GM21423 (cell line): ENCODE measurements around the gene DKKL1.
A peak's percentile ranks its signal among the peaks of the same experiment; 100 is the strongest.

Source experiments
- ATAC-seq: cut with Tn5 transposase; IDR thresholded peaks from one replicate; pipeline ENCODE4 v1.9.1; 2021; ENCODE audit warnings: mild to moderate bottlenecking, moderate library complexity; ENCODE audit not compliant: unreplicated experiment

The DKKL1 gene

GRCh38 chr19:49337267-49338022, 26.2 kb upstream of the DKKL1 start:
- no peak for ATAC-seq

- no peak for ATAC-seq
Measured at GRCh38 chr19:49338023-49338677, 25.5 kb upstream of the DKKL1 start.

GRCh38 chr19:49338691-49339300, 24.9 kb upstream of the DKKL1 start:
- ATAC-seq, result no peak

DNA sequence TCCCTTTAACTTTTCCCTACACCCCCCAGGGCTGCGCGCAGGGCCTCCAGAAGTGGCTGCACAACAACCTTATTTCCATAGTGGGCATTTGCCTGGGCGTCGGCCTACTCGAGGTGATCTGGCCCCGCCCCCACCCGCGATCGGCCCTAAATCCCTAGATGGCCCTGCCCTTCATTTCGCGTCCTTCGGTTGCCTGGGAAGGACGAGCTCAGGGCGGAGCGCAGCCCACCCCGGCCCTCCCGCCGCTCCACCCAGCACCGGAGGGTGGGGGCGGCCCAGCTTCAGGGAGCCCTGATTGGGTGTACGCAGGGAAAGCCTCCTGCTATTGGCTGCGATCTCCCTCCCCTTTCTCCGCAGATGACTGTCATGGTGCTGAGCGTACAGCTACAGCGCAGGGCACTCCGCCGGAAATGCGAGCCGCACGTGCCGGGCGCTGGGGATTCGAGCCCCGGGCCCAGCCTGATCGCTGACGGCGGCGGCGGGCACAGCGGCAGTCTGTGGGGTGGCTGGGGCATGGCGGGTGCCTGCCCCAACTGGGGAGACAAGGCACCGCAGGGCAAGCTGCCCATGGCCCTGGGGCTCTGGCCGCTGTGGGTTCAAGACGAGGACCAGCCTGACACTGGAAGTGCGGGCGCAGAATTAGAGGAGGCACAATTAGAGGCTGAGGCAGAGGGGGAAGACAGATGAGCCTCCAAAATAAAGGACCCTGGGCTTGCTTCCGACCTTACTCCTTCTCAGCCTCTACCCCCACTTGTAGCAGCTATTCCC, 24.2 kb upstream of the DKKL1 start:
- ATAC-seq, result no peak

DNA sequence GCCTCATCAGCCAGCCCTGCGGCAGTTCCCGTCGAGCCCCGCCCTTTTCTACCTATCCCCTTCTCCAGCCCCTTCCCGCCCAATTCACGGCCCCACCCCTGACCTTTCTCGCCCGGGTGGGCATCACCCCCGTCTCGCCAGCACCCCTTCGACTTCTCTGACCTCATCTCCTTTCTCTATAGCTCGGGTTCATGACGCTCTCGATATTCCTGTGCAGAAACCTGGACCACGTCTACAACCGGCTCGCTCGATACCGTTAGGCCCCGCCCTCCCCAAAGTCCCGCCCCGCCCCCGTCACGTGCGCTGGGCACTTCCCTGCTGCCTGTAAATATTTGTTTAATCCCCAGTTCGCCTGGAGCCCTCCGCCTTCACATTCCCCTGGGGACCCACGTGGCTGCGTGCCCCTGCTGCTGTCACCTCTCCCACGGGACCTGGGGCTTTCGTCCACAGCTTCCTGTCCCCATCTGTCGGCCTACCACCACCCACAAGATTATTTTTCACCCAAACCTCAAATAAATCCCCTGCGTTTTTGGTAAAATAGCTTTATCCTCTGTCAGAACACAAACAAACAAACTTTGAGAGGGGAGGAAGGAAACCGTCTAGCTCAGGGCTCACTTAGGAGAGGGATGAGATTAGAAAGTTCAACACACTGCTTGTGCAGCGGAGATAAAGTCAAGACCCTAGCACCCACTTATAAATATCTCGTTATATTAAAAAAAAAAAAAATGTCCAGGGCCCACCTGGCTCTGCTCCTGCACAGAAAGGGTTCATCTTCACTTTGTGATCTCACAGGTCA, 23.4 kb upstream of the DKKL1 start:
- peak; percentile 73 for ATAC-seq

GRCh38 chr19:49340865-49341718, 22.6 kb upstream of the DKKL1 start:
- ATAC-seq, result no peak

- ATAC-seq, result no peak
Measured at GRCh38 chr19:49342291-49342721, 21.4 kb upstream of the DKKL1 start.

GRCh38 chr19:49343123-49343522, 20.6 kb upstream of the DKKL1 start:
- ATAC-seq, result no peak

DNA sequence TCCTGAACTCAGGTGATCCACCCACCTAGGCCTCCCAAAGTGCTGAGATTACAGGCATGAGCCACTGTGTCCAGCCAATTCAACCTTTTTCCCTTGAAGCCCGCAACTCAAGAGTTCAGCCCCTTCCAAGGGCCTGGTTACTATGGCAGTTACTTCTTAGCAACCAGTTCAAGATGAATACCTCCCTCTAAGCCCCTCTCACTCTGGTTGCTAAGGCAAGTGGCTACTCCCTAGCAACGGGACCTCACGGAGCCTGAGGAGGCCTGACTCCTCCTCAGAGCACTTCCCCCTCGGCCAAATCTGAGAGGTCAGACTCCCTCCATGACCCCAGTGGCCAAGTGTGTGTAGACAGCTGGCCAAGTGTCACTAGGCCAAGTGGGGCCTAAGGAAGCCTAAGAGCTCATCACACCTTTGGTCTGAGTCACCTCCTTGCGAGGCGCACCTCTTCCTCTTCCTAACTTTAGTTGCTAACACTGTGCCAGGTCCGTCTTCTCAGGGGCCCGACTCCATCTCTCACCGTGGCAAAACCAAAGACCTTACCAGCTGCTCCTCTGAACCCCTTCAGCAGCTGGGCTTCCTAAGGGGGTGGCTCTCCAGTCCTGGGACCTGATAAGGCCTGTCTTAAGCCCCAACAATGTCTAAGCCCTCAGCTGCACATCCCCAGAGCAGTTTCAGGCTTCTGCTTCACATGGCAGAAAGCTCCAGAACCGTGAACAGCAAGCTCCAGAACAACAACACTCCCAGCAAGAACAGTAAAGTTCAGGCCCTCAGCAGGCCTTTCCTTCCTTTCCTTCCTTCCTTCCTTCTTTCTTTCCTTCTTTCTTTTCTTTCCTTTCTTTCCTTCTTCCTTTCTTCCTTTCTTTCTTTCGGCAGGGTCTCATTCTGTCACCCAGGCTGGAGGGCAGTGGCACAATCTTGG, 18.9 kb upstream of the DKKL1 start:
- no peak for ATAC-seq

DNA sequence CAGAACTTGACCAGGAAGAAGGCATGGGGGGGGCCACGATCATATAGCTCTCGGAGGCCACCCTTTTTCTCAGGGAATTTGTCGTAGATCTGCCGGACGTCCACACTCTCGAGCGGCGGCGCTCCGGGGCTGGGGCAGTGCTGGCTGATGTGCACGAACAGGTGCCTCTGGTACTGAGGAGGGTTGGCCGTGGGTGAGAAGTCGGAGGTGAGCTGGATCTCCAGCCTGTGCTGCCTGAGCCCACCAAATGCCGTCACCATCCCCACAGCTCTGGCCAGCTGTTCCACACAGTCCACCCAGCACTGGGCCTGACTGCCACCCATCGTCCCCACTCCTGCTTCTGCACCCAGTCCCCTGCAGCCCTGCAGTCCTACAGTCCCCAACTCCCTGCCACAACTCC, 16.5 kb upstream of the DKKL1 start:
- ATAC-seq, result no peak

- no peak for ATAC-seq
Measured at GRCh38 chr19:49347835-49348234, 15.8 kb upstream of the DKKL1 start.

DNA sequence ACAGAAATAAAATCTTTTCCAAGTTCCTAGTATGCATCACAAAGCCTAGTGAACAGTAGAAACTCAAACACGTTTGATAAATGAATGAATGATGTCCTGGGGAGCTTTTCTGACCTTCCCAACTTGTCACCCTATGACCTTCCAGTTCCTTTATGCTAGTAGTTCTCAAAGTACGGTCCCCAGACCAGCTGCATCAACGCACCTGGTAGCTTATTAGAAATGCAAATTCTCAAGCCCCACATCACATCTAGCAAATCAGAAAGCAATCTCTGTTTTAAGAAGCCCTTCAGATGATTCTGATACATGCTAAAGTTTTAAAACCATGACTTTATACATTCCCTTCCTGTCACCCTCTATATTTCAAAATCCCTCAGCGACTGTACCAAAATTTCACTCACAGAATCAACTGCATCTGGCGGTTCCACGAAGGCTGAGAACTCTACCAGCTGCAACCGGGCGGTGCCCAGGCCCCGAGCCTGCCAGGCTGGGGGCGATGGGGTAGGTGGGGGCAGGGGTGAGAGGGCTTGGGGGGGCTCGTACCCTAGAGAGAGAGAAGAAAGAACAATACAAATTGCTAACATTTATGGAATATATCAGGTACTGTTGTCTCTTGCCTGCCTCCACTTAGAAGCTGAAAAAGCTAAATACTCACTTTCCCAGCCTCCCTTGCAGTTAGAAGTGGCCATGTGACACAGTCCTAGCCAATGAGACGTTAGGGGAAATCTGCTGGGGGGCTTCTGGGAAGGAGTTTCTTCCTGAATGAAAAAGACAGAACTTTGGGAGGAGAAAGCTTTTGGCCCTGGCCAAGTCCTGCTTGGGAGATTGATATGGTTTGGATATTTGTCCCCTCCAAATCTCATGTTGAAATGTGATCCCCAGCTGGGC, 15.1 kb upstream of the DKKL1 start:
- no peak for ATAC-seq

DNA sequence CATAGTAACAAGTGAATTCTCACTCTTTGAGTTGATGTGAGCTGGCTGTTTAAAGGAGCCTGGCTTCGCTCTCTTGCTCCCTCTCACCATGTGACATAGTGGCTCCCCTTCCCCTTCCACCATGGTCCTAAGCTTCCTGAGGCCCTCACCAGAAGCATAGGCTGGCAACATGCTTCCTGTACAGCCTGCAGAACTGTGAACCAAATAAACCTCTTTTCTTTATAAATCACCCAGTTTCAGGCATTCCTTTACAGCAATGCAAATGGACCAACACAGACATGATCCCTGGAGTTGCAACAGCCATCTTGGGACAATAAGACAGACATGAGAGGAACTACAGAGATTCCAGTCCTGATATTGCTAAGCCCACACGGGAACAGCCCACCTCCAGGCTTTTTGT, 14.1 kb upstream of the DKKL1 start:
- ATAC-seq, result no peak

GRCh38 chr19:49355909-49356353, 7.7 kb upstream of the DKKL1 start:
- no peak for ATAC-seq

GRCh38 chr19:49356382-49356781, 7.3 kb upstream of the DKKL1 start:
- no peak for ATAC-seq

DNA sequence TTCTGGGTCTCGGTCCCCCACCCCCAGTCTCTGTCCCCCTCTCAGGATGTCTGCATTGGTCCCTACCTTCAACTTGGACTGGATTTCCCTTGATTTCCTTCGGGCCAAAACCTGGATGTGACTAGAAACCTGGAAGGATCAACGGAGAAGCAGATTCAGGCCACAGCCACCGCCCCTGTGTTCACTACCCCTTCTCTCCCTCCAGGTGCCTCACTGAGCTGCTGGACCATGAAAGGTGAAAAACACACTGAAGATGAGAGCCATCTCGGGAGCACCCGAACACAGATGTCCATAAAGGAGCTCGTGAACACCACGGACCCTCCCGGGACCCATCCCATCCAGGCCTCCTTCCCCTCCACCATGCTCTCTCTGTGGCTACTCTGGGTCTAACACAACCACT, 6.5 kb upstream of the DKKL1 start:
- no peak for ATAC-seq
